HepG2 (cell line): Measurements from ENCODE around the gene LRRC3C. TPM values are rescaled to one million over a fixed set of nuclear protein-coding genes. Genes with fewer than 3 reads are reported as not detected.
A peak's percentile ranks its signal among the peaks of the same experiment; 100 is the strongest.

Source experiments
- ARID5B ChIP-seq: IDR thresholded peaks from 2 replicates; pipeline ENCODE4 v1.4.0; 2020; ENCODE audit warnings: mild to moderate bottlenecking, missing genetic modification reagents
- ATF7-NPFF ChIP-seq: sonication (generic); formaldehyde crosslinking; IDR thresholded peaks from 2 replicates; pipeline ENCODE4 v1.8.1; 2023; ENCODE audit warnings: mild to moderate bottlenecking, low read depth, missing genetic modification reagents, moderate library complexity
- BRD4 ChIP-seq: sonication (generic); formaldehyde crosslinking; IDR thresholded peaks from 2 replicates; pipeline ENCODE4 v1.4.0; 2020; ENCODE audit warnings: missing genetic modification reagents
- DBP ChIP-seq: sonication (generic); formaldehyde crosslinking; IDR thresholded peaks from 2 replicates; pipeline ENCODE4 v1.4.0; 2020; ENCODE audit warnings: missing genetic modification reagents; ENCODE audit errors: not compliant biosample characterization
- FOSL2 ChIP-seq: sonication (generic); formaldehyde crosslinking; IDR thresholded peaks from 2 replicates; pipeline ENCODE4 v1.4.0; 2020; ENCODE audit warnings: missing genetic modification reagents
- HCFC1 ChIP-seq: fragments of 150-350 bp; IDR thresholded peaks from 2 replicates; pipeline ENCODE4 v1.6.1; 2014; ENCODE audit warnings: low read depth, low read length
- HOXA5 ChIP-seq: sonication (generic); formaldehyde crosslinking; IDR thresholded peaks from 2 replicates; pipeline ENCODE4 v1.4.0; 2020; ENCODE audit warnings: missing genetic modification reagents
- MYPOP ChIP-seq: sonication (generic); formaldehyde crosslinking; IDR thresholded peaks from 2 replicates; pipeline ENCODE4 v1.8.1; 2023; ENCODE audit warnings: mild to moderate bottlenecking, moderate library complexity, missing genetic modification reagents
- NFYB ChIP-seq: sonication (generic); formaldehyde crosslinking; IDR thresholded peaks from 2 replicates; pipeline ENCODE4 v1.4.0; 2020; ENCODE audit warnings: missing genetic modification reagents
- PAF1 ChIP-seq: IDR thresholded peaks from 2 replicates; pipeline ENCODE4 v1.6.1; 2016; ENCODE audit warnings: missing genetic modification reagents, missing compliant biosample characterization
- SNAPC2 ChIP-seq: sonication (generic); formaldehyde crosslinking; IDR thresholded peaks from 2 replicates; pipeline ENCODE4 v1.8.1; 2022; ENCODE audit warnings: mild to moderate bottlenecking, missing genetic modification reagents
- SOX5 ChIP-seq: IDR thresholded peaks from 2 replicates; pipeline ENCODE4 v1.6.1; 2016; ENCODE audit warnings: borderline replicate concordance
- ZBTB14 ChIP-seq: sonication (generic); formaldehyde crosslinking; IDR thresholded peaks from 2 replicates; pipeline ENCODE4 v1.4.0; 2020; ENCODE audit warnings: missing genetic modification reagents
- ZMYM3 ChIP-seq: sonication (generic); formaldehyde crosslinking; IDR thresholded peaks from 2 replicates; pipeline ENCODE4 v1.5.1; 2020; ENCODE audit warnings: mild to moderate bottlenecking, missing genetic modification reagents
- ZNF3 ChIP-seq: IDR thresholded peaks from 2 replicates; pipeline ENCODE4 v1.7.0; 2017; ENCODE audit warnings: inconsistent platforms
- ZNF329 ChIP-seq: sonication (generic); formaldehyde crosslinking; IDR thresholded peaks from 2 replicates; pipeline ENCODE4 v1.9.0; 2021; ENCODE audit warnings: low read depth, mild to moderate bottlenecking, missing genetic modification reagents
- ZNF878 ChIP-seq: sonication (generic); formaldehyde crosslinking; IDR thresholded peaks from 2 replicates; pipeline ENCODE4 v1.8.1; 2023; ENCODE audit warnings: mild to moderate bottlenecking, missing genetic modification reagents, moderate library complexity
- ZSCAN29 ChIP-seq: sonication (generic); formaldehyde crosslinking; conservative IDR thresholded peaks from 2 replicates; pipeline ENCODE4 v1.4.0; 2020; ENCODE audit warnings: mild to moderate bottlenecking, missing genetic modification reagents
- polyA plus RNA-seq, 8 experiments: library from polyadenylated mRNA; depleted of rRNA in 3 of 8; stranded (reverse) in 7 of 8; unstranded in 1 of 8; fragments of >200 nt; fragmentation: Illumina TruSeq in 4 of 8; extraction: Trizol in 4 of 8; gene quantifications; 2 replicates each; pipeline versions ENCODE4 v1.2.1 to v1.2.3, GENCODE V29; 2011 to 2016; ENCODE audit warnings: low read depth in 4 of 8, missing spikeins in 1 of 8, mixed read lengths in 1 of 8; ENCODE audit not compliant: insufficient read depth in 1 of 8
- total RNA-seq, 5 experiments: library from RNA; depleted of rRNA; stranded (reverse); fragments of >200 nt; fragmentation: Illumina TruSeq; extraction: Trizol; gene quantifications; 2 replicates each; pipeline ENCODE4 v1.2.3, GENCODE V29; 2016; ENCODE audit warnings: low read depth in 1 of 5
- TF ChIP-seq, protein P1 (sequence below): sonication (generic); formaldehyde crosslinking; IDR thresholded peaks from 2 replicates; pipeline ENCODE4 v1.5.1; 2020; ENCODE audit warnings: missing genetic modification reagents, mild to moderate bottlenecking, borderline replicate concordance

Gene LRRC3C
- total and polyA plus RNA-seq, 2 of the 13 experiments (the other 11 are each of a cell fraction or from before 2014, with no cell fraction given), result 0.17 TPM; not detected in 1

DNA sequence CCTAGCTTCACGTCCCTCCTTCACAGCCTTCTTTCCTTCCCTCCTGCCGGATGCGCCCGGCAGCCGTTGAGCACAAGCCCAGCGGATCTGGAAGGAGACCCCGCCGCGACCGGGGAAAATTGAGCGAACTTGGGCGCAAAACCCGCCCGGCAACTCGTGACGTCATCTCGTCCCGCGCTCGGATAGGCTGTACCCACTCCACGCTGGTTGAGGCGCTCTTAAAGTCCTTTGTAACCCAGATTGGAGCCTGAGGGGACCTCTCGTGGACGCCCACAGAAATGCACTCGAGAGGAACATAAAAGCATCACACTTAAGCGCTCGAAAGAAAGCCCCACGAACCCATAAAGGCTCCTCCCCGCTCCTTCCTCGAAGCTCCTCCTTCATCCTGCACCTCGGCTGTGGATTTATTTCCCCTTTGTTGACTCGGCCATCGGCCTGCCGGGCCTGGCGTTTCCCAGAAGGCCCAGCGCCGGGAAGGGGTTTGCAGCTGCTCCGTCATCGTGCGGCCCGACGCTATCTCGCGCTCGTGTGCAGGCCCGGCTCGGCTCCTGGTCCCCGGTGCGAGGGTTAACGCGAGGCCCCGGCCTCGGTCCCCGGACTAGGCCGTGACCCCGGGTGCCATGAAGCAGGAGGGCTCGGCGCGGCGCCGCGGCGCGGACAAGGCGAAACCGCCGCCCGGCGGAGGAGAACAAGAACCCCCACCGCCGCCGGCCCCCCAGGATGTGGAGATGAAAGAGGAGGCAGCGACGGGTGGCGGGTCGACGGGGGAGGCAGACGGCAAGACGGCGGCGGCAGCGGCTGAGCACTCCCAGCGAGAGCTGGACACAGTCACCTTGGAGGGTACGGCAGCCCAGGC is 53.0 kb downstream of the LRRC3C start, which contains the start of gene PSMD3 (continued):
- TF ChIP-seq, protein P1, sequence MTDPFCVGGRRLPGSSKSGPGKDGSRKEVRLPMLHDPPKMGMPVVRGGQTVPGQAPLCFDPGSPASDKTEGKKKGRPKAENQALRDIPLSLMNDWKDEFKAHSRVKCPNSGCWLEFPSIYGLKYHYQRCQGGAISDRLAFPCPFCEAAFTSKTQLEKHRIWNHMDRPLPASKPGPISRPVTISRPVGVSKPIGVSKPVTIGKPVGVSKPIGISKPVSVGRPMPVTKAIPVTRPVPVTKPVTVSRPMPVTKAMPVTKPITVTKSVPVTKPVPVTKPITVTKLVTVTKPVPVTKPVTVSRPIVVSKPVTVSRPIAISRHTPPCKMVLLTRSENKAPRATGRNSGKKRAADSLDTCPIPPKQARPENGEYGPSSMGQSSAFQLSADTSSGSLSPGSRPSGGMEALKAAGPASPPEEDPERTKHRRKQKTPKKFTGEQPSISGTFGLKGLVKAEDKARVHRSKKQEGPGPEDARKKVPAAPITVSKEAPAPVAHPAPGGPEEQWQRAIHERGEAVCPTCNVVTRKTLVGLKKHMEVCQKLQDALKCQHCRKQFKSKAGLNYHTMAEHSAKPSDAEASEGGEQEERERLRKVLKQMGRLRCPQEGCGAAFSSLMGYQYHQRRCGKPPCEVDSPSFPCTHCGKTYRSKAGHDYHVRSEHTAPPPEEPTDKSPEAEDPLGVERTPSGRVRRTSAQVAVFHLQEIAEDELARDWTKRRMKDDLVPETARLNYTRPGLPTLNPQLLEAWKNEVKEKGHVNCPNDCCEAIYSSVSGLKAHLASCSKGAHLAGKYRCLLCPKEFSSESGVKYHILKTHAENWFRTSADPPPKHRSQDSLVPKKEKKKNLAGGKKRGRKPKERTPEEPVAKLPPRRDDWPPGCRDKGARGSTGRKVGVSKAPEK (CRISPR knock-in tag), result peak; percentile 86; the same call in 1 of the 2 replicates
- TF ChIP-seq FOSL2 (peak; percentile 76), ZBTB14 (CRISPR knock-in tag) (no peak; the same call in none of the 2 replicates), DBP (CRISPR knock-in tag) (peak; percentile 12), ARID5B (CRISPR knock-in tag) (peak; percentile 85), ZNF878 (CRISPR knock-in tag) (peak; percentile 21; the same call in 1 of the 2 replicates), SOX5 (CRISPR knock-in tag) (peak; percentile 74; the same call in 1 of the 2 replicates), SNAPC2 (CRISPR knock-in tag) (peak; percentile 96), MYPOP (CRISPR knock-in tag) (peak; percentile 90), NFYB (CRISPR knock-in tag) (peak; percentile 88), HOXA5 (CRISPR knock-in tag) (peak; percentile 97), ZNF329 (CRISPR knock-in tag) (peak; percentile 77; the same call in 1 of the 2 replicates), ZNF3 (CRISPR knock-in tag) (peak; percentile 60; the same call in 1 of the 2 replicates), ZMYM3 (CRISPR knock-in tag) (peak; percentile 91), ATF7-NPFF (CRISPR knock-in tag) (peak; percentile 98), BRD4 (CRISPR knock-in tag) (peak; percentile 81; the same call in 1 of the 2 replicates), HCFC1 (peak; percentile 91), PAF1 (CRISPR knock-in tag) (no peak), ZSCAN29 (CRISPR knock-in tag) (no peak; the same call in 1 of the 2 replicates)
